ENCODE measurements around the gene STKLD1.

STKLD1 gene

DNA sequence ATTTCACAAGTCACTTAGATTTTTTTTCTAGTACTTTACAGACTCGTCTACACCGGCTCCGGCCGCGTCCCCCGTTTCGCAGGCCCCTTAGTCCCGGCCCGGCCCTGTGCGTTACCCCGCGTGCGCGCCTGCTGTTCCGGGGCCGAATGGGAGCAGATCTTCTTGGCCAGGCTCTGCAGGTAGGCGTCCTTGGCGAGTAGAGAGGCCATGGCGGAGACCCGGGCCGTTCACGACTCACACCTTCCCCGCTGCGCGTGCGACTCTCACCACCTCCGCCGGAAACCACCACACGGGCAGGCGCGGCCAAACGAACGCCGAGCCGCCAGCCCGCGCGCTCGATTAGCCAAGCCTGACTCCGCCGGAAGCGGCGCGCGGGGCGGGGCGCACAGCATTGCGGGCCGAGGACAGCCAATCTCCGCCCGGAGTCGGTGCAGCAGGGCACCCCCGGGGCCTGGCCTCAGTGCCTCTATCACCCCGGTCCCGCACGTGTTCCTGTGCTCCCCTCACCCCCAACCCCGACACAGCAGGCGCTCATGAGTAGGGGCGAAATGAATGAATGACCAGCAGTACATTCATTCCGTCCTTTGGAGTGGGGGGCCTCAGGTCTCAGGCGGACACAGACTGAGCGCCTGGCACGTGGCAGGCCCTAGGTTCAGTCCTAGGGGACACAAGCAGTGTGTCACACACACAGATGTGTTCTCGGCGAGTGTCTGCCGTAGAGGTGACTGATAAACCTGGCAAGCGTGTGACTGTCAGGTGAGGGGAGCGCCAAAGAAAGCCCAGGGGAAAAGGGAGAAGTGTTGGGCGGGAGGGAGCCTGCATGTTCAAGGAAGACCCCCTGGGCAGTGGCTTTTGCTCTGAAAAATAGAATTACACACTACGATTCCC is 40.0 kb upstream of the STKLD1 start, which contains the start of gene SURF6:
TSS of gene SURF6 (minus strand) at position 265 of the 888 bp plus-strand sequence. CDS start at position 209, 56 bp downstream.
- Histone ChIP-seq H3K4me2 (ENCODE audit: low read length) (peak within 1 kb of the TSS; percentile 83), H3K36me3 (ENCODE audit: control insufficient read depth, low read length) (peaks cover 66% of the 10 kb centered on the region), H3K79me2 (ENCODE audit: control insufficient read depth, low read length) (peaks cover 37% of the 10 kb centered on the region), H3K4me3 (ENCODE audit: low read length) (peak within 1 kb of the TSS; percentile 80), H3K27me3 (ENCODE audit: control insufficient read depth, low read length) (no peaks in the 10 kb centered on the region), H3K9me3 (ENCODE audit: control insufficient read depth, insufficient read depth, low read length) (no peaks in the 10 kb centered on the region), H3K27ac (ENCODE audit: low read depth, low read length) (peak within 1 kb of the TSS; percentile 65), H4K20me1 (ENCODE audit: control insufficient read depth, insufficient read depth, low read depth, low read length) (peaks cover 10% of the 10 kb centered on the region; the same call in 1 of the 2 replicates), H3K4me1 (ENCODE audit: control insufficient read depth, low read length) (peaks cover 41% of the 10 kb centered on the region), H3K9me2 (replicated peaks; ENCODE audit: control insufficient read depth, low read length) (no peaks in the 10 kb centered on the region), H3F3A (ENCODE audit: control insufficient read depth, insufficient read depth) (peaks cover 16% of the 10 kb centered on the region)
- no peak for TF ChIP-seq EZH2phosphoT487 (IDR thresholded peaks at IDR 0.05; ENCODE audit: borderline replicate concordance, low read length)
- TF ChIP-seq, protein P1, sequence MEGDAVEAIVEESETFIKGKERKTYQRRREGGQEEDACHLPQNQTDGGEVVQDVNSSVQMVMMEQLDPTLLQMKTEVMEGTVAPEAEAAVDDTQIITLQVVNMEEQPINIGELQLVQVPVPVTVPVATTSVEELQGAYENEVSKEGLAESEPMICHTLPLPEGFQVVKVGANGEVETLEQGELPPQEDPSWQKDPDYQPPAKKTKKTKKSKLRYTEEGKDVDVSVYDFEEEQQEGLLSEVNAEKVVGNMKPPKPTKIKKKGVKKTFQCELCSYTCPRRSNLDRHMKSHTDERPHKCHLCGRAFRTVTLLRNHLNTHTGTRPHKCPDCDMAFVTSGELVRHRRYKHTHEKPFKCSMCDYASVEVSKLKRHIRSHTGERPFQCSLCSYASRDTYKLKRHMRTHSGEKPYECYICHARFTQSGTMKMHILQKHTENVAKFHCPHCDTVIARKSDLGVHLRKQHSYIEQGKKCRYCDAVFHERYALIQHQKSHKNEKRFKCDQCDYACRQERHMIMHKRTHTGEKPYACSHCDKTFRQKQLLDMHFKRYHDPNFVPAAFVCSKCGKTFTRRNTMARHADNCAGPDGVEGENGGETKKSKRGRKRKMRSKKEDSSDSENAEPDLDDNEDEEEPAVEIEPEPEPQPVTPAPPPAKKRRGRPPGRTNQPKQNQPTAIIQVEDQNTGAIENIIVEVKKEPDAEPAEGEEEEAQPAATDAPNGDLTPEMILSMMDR (IDR thresholded peaks at IDR 0.05; ENCODE audit: low read depth, low read length, poor library complexity, severe bottlenecking): no peak

DNA sequence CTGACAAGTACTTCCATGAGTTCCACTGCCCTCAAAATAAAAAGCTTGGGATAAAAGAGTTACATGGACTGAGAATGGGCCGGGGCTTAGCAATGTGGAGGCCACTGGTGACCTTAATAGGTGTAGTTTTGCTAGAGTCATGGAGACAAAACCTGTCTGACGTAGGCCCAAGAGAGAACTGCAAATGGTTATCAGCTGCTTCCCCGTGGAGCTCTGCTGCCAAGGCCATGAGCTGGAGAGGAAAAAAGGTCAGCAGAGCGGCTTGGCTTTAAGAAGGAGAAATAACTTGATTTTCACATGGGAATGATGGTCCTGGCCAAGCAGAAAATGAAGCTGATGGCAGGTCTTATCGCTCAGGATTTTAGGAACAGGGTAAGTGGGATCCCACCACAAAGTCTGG is 36.5 kb upstream of the STKLD1 start:
- Histone ChIP-seq H3K4me3 (ENCODE audit: low read length) (no peak overlapping the region), H3K27me3 (ENCODE audit: control insufficient read depth, low read length) (no peaks in the 10 kb centered on the region), H3K27ac (ENCODE audit: low read depth, low read length) (peak overlapping the region; percentile 33; the same call in 1 of the 2 replicates), H3K4me2 (ENCODE audit: low read length) (0 out of 2 replicates have a peak overlapping the region, but pooled peaks have one; percentile 58), H3F3A (ENCODE audit: control insufficient read depth, insufficient read depth) (peaks cover 16% of the 10 kb centered on the region), H4K20me1 (ENCODE audit: control insufficient read depth, insufficient read depth, low read depth, low read length) (peaks cover 6% of the 10 kb centered on the region; the same call in 1 of the 2 replicates), H3K36me3 (ENCODE audit: control insufficient read depth, low read length) (peaks cover 68% of the 10 kb centered on the region), H3K79me2 (ENCODE audit: control insufficient read depth, low read length) (peaks cover 13% of the 10 kb centered on the region), H3K9me3 (ENCODE audit: control insufficient read depth, insufficient read depth, low read length) (no peaks in the 10 kb centered on the region), H3K4me1 (ENCODE audit: control insufficient read depth, low read length) (peaks cover 46% of the 10 kb centered on the region), H3K9me2 (replicated peaks; ENCODE audit: control insufficient read depth, low read length) (no peaks in the 10 kb centered on the region)
- no peak for TF ChIP-seq EZH2phosphoT487 (IDR thresholded peaks at IDR 0.05; ENCODE audit: borderline replicate concordance, low read length)
- TF ChIP-seq, protein P1 (IDR thresholded peaks at IDR 0.05; ENCODE audit: low read depth, low read length, poor library complexity, severe bottlenecking): no peak

DNA sequence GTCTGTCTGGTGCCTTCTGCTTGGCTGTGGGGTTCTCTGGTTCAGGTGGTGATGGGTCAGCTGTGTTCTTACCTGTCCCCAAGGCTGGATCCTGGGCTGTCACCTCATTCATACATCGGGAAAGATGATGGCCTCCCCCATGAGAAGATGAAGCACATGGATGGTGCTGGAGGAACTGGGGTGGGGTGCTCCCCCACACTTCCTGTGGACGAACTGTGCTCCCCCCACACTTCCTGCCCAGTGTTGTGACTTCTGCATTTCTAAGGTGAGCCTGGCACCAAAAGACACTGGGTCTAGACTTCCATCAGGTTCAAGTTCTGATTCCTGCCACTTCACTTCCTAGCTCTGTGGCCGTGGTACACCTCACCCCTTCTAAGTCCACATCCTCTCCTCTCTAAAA is 35.9 kb upstream of the STKLD1 start:
- Histone ChIP-seq H3K36me3 (ENCODE audit: control insufficient read depth, low read length) (peaks cover 68% of the 10 kb centered on the region), H3K79me2 (ENCODE audit: control insufficient read depth, low read length) (peaks cover 13% of the 10 kb centered on the region), H3K4me1 (ENCODE audit: control insufficient read depth, low read length) (peaks cover 41% of the 10 kb centered on the region), H4K20me1 (ENCODE audit: control insufficient read depth, insufficient read depth, low read depth, low read length) (no peaks in the 10 kb centered on the region; the same call in 1 of the 2 replicates), H3F3A (ENCODE audit: control insufficient read depth, insufficient read depth) (peaks cover 16% of the 10 kb centered on the region), H3K4me2 (ENCODE audit: low read length) (peak overlapping the region; percentile 58), H3K4me3 (ENCODE audit: low read length) (peak overlapping the region; percentile 37), H3K9me3 (ENCODE audit: control insufficient read depth, insufficient read depth, low read length) (no peaks in the 10 kb centered on the region), H3K9me2 (replicated peaks; ENCODE audit: control insufficient read depth, low read length) (no peaks in the 10 kb centered on the region), H3K27me3 (ENCODE audit: control insufficient read depth, low read length) (no peaks in the 10 kb centered on the region), H3K27ac (ENCODE audit: low read depth, low read length) (peak overlapping the region; percentile 33; the same call in 1 of the 2 replicates)
- TF ChIP-seq, protein P1 (IDR thresholded peaks at IDR 0.05; ENCODE audit: low read depth, low read length, poor library complexity, severe bottlenecking): no peak
- no peak for TF ChIP-seq EZH2phosphoT487 (IDR thresholded peaks at IDR 0.05; ENCODE audit: borderline replicate concordance, low read length)
